Fibroblast of villous mesenchyme (primary cell): ENCODE data around the gene FADS3. TPM values are rescaled to one million over a fixed set of nuclear protein-coding genes. Genes with fewer than 3 reads are reported as not detected.

ENCODE experiments used
- DNase-seq: peaks from one replicate; pipeline ENCODE4 v3.0.0-alpha.2; 2010; ENCODE audit warnings: low read depth
- H3K4me3 ChIP-seq: 2 replicates; pipeline ENCODE4 v1.5.1; 2011; ENCODE audit warnings: low read depth, mild to moderate bottlenecking, low read length
- CTCF ChIP-seq: IDR thresholded peaks from 2 replicates; pipeline ENCODE4 v1.5.1; 2012; ENCODE audit warnings: low read depth, mild to moderate bottlenecking, low read length; ENCODE audit not compliant: insufficient read depth
- total RNA-seq: library from RNA; depleted of rRNA; stranded (reverse); fragments of >200 nt; gene quantifications from 2 replicates; pipeline ENCODE4 v1.2.3, GENCODE V29; 2012

The FADS3 gene
- total RNA-seq, 1 donor = 126 TPM

GRCh38 chr11:61837411-61838005, 53.8 kb downstream of the FADS3 start:
- no peak for TF ChIP-seq CTCF

GRCh38 chr11:61836193-61836592, 55.2 kb downstream of the FADS3 start:
- TF ChIP-seq CTCF = no peak
- no peak for DNase-seq
- no peak overlapping the region for H3K4me3 ChIP-seq

More at GRCh38 chr11:61837411-61838005, 53.8 kb downstream of the FADS3 start:
- H3K4me3 ChIP-seq = no peak overlapping the region
- no peak for DNase-seq

- DNase-seq = peak; percentile 85
- no peak overlapping the region for H3K4me3 ChIP-seq
- TF ChIP-seq CTCF = no peak
Measured at GRCh38 chr11:61834278-61835048, 56.9 kb downstream of the FADS3 start.

GRCh38 chr11:61833926-61834277, 57.4 kb downstream of the FADS3 start:
- no peak for TF ChIP-seq CTCF
- DNase-seq = no peak
- H3K4me3 ChIP-seq = no peak overlapping the region

- no peak for DNase-seq
- no peak overlapping the region for H3K4me3 ChIP-seq
- no peak for TF ChIP-seq CTCF
Measured at GRCh38 chr11:61833471-61833870, 57.9 kb downstream of the FADS3 start.

- no peak for DNase-seq
- TF ChIP-seq CTCF = no peak
- H3K4me3 ChIP-seq = no peak overlapping the region
Measured at GRCh38 chr11:61832754-61833153, 58.6 kb downstream of the FADS3 start.

- H3K4me3 ChIP-seq = no peak overlapping the region
- no peak for DNase-seq
- TF ChIP-seq CTCF = no peak
Measured at GRCh38 chr11:61832207-61832606, 59.1 kb downstream of the FADS3 start.
